ENCODE measurements around the gene XRCC6. TPM values are rescaled to one million over a fixed set of nuclear protein-coding genes. Genes with fewer than 3 reads are reported as not detected.

XRCC6 gene
- total and polyA plus RNA-seq, 12 donors = 122 to 498 (median 240) TPM

DNA sequence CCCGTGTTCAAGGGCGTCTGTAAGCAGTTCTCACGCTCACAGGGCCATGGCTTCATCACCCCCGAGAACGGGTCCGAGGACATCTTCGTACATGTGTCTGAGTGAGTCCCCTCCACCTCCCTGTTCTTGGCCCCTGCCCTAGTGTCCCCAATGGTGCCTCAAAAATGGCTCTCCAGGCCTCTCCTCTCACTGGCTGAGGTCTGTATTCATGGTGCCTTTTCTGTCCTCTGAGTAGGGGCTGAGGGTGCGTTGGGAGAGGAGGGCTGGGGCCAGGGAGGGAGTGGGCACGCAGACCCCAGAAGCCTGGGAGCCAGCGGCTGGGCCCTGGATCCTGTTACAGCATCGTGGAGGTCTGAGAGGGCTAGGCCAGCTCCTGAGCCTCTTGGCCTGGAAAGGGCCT lies 47.4 kb upstream of the XRCC6 start:
- WGBS, 4 donors = 64 to 81% (median 68%) methylated on average over 6 to 11 of the region's 11 CpGs
- intact Hi-C loops (cut with DNase I) = no loop called here
- H3K27ac ChIP-seq = peak overlapping the region in 3 of 5 donors; percentile 58 to 90 (median 74)

DNA sequence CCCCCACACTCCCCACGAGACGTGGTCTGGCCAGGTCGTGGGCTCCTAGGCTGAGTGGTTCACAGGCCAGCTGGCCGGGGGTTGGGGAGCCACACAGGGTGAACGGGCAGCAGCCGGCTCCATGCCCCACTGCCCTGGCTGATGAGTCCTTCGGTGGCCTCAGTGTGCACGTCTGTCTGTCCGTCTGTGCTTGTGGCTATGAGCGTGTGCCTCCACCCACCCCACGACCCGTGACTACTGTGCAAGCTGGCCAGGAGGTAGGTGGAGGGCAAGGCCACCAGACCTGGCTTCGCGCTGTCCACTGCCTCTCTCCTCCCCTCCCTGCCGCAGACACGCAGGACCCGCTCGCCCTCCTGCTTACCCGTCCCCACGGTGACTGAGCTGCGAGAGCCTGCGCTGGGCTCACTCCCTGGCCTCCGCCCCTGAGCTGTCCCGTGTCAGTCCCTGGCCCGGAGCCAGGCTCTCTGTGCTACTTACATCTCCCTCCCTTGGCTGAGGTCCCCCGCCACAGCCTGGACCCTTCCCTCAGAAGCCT lies 46.2 kb upstream of the XRCC6 start:
- WGBS, 4 donors = 23 to 55% (median 42%) methylated on average over 9 to 26 of the region's 26 CpGs
- no peak overlapping the region for H3K4me3 ChIP-seq
- H3K36me3 ChIP-seq (replicated peaks in 1 of 2) = peaks cover 0 to 15% of the 10 kb centered on the region in 2 donors
- H3K4me1 ChIP-seq (replicated peaks in 1 of 2) = peaks cover 27 to 40% of the 10 kb centered on the region in 2 donors
- TF ChIP-seq, protein P1, sequence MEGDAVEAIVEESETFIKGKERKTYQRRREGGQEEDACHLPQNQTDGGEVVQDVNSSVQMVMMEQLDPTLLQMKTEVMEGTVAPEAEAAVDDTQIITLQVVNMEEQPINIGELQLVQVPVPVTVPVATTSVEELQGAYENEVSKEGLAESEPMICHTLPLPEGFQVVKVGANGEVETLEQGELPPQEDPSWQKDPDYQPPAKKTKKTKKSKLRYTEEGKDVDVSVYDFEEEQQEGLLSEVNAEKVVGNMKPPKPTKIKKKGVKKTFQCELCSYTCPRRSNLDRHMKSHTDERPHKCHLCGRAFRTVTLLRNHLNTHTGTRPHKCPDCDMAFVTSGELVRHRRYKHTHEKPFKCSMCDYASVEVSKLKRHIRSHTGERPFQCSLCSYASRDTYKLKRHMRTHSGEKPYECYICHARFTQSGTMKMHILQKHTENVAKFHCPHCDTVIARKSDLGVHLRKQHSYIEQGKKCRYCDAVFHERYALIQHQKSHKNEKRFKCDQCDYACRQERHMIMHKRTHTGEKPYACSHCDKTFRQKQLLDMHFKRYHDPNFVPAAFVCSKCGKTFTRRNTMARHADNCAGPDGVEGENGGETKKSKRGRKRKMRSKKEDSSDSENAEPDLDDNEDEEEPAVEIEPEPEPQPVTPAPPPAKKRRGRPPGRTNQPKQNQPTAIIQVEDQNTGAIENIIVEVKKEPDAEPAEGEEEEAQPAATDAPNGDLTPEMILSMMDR (IDR thresholded peaks at IDR 0.05) = no peak
- TF ChIP-seq POLR2A (IDR thresholded peaks at IDR 0.05) = peak in 1 of 2 donors; percentile 64
- peak overlapping the region in 4 of 5 donors; percentile 74 to 94 (median 84) for H3K27ac ChIP-seq
- intact Hi-C loops (cut with DNase I) = no loop called here
- no peaks in the 10 kb centered on the region for H3K9me3 ChIP-seq (replicated peaks in 1 of 3)
- peak; percentile 83 to 95 (median 91) for DNase-seq
- H3K27me3 ChIP-seq = no peaks in the 10 kb centered on the region

More for the DNA sequence above, 47.4 kb upstream of the XRCC6 start:
- no peaks in the 10 kb centered on the region for H3K9me3 ChIP-seq (replicated peaks in 1 of 3)
- peaks cover 0 to 15% of the 10 kb centered on the region in 2 donors for H3K36me3 ChIP-seq (replicated peaks in 1 of 2)
- TF ChIP-seq, protein P1 (IDR thresholded peaks at IDR 0.05) = no peak
- no peak for TF ChIP-seq POLR2A (IDR thresholded peaks at IDR 0.05)
- H3K4me3 ChIP-seq = no peak overlapping the region
- peaks cover 22 to 36% of the 10 kb centered on the region in 2 donors for H3K4me1 ChIP-seq (replicated peaks in 1 of 2)
- H3K27me3 ChIP-seq = no peaks in the 10 kb centered on the region
- no peak for DNase-seq

DNA sequence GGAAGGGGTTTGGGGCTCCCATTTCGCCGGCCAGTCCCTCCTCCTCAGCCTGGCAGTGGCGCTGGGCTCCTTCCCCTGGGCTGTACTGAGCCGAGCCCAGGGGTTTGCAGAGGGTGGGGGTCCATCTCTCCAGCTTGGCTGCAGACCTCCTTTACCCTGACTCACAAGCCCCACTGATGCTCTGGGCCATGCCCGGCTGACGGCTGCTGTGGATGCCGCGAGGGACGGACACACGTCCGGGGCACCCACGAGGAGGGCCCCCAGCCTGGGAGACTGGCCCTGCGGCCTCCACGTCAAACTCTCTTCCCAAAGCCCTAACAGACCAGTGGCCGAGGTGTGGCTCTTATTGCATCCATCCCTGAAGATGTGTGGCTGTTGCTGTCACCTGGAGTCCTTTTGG lies 45.6 kb upstream of the XRCC6 start:
- H3K27ac ChIP-seq = peak overlapping the region in 4 of 5 donors; percentile 74 to 94 (median 84)
- peaks cover 0 to 15% of the 10 kb centered on the region in 2 donors for H3K36me3 ChIP-seq (replicated peaks in 1 of 2)
- H3K27me3 ChIP-seq = no peaks in the 10 kb centered on the region
- TF ChIP-seq, protein P1 (IDR thresholded peaks at IDR 0.05) = no peak
- TF ChIP-seq POLR2A (IDR thresholded peaks at IDR 0.05) = no peak
- 85 to 100% (median 89%) methylated on average over 1 to 15 of the region's 15 CpGs; no CpG with 5 or more reads in 1 of the 4 donors for WGBS, 4 donors
- no peak overlapping the region for H3K4me3 ChIP-seq
- H3K9me3 ChIP-seq (replicated peaks in 1 of 3) = no peaks in the 10 kb centered on the region
- peaks cover 32 to 44% of the 10 kb centered on the region in 2 donors for H3K4me1 ChIP-seq (replicated peaks in 1 of 2)
- no peak for DNase-seq
- intact Hi-C loops (cut with DNase I) = no loop called here

DNA sequence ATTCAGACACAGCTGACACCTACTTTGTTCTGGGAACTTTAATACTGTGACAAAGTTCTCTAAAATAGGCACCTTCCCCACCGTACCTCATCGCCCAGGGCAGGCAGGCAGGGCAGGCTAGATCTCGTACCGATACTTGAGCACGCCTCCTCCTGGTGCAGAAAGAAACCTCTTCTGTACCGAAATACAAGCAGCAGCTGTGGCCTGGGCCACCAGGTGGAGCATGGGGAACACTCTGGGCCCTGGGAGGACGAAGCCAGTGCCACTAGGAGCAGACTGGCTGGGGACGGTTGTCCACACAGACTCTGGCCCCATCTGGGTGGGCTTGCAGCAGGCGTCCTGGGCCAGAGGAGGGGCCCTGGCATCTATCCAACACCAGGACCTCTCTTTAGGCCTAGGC lies 44.2 kb upstream of the XRCC6 start:
- Histone ChIP-seq H3K4me1 (replicated peaks in 1 of 2) (peaks cover 32 to 46% of the 10 kb centered on the region in 2 donors), H3K27me3 (no peaks in the 10 kb centered on the region), H3K4me3 (no peak overlapping the region), H3K9me3 (replicated peaks in 1 of 3) (no peaks in the 10 kb centered on the region), H3K27ac (peak overlapping the region in 4 of 5 donors; percentile 77 to 94 (median 88)), H3K36me3 (replicated peaks in 1 of 2) (peaks cover 0 to 17% of the 10 kb centered on the region in 2 donors)
- intact Hi-C loops (cut with DNase I) = no loop called here
- WGBS, 4 donors = 45 to 67% (median 50%) methylated on average over 6 to 9 of the region's 9 CpGs
- peak; percentile 71 to 91 (median 85) for DNase-seq
- TF ChIP-seq, protein P1 (IDR thresholded peaks at IDR 0.05) = peak; percentile 50 to 97 (median 88)
- peak in 1 of 2 donors; percentile 17 for TF ChIP-seq POLR2A (IDR thresholded peaks at IDR 0.05)

Data from adrenal gland (tissue), 12 donors.